Amygdala (tissue), 56 donors: Measurements from ENCODE around the gene TWIST2.

Source experiments
- DNase-seq, 56 donors: peaks; one replicate each; lab custom pipeline; 2025; lab: John Stamatoyannopoulos, UW

TWIST2 gene

GRCh38 chr2:238913931-238914647 lies 66.2 kb downstream of the TWIST2 start:
- DNase-seq = no peak

GRCh38 chr2:238914648-238915015 lies 66.7 kb downstream of the TWIST2 start:
- no peak for DNase-seq

- no peak for DNase-seq
Observed at GRCh38 chr2:238915196-238915595, 67.3 kb downstream of the TWIST2 start.

- DNase-seq = no peak
Observed at GRCh38 chr2:238915596-238915995, 67.7 kb downstream of the TWIST2 start.

GRCh38 chr2:238916176-238916874 lies 68.4 kb downstream of the TWIST2 start:
- no peak for DNase-seq

GRCh38 chr2:238916875-238917590 lies 69.1 kb downstream of the TWIST2 start:
- no peak for DNase-seq

GRCh38 chr2:238919307-238919706 lies 71.4 kb downstream of the TWIST2 start:
- no peak for DNase-seq

- no peak for DNase-seq
Observed at GRCh38 chr2:238920053-238920452, 72.2 kb downstream of the TWIST2 start.

GRCh38 chr2:238920601-238921001 lies 72.7 kb downstream of the TWIST2 start:
- DNase-seq = no peak

GRCh38 chr2:238921259-238921658 lies 73.4 kb downstream of the TWIST2 start:
- no peak for DNase-seq

- DNase-seq = no peak
Observed at GRCh38 chr2:238921681-238922319, 73.9 kb downstream of the TWIST2 start.

GRCh38 chr2:238922435-238922834 lies 74.5 kb downstream of the TWIST2 start:
- no peak for DNase-seq

GRCh38 chr2:238924032-238924431 lies 76.1 kb downstream of the TWIST2 start:
- no peak for DNase-seq

GRCh38 chr2:238924796-238925195 lies 76.9 kb downstream of the TWIST2 start:
- peak in 15 of 56 donors; percentile 3 to 33 (median 16) for DNase-seq

- DNase-seq = no peak
Observed at GRCh38 chr2:238925281-238925680, 77.4 kb downstream of the TWIST2 start.

- DNase-seq = no peak
Observed at GRCh38 chr2:238925816-238926521, 78.1 kb downstream of the TWIST2 start.

- no peak for DNase-seq
Observed at GRCh38 chr2:238926761-238927611, 79.1 kb downstream of the TWIST2 start.

- DNase-seq = no peak
Observed at GRCh38 chr2:238927746-238928519, 80.0 kb downstream of the TWIST2 start.
